IMR-90 (cell line): Measurements from ENCODE around the gene RUNX2. TPM values are rescaled to one million over a fixed set of nuclear protein-coding genes. Genes with fewer than 3 reads are reported as not detected.

Experiments used
- ATAC-seq: fragments of 200-7000 bp; cut with Tn5 transposase; 2 replicates; pipeline ENCODE4 v1.9.1; 2020; ENCODE audit warnings: low read depth, mild to moderate bottlenecking, moderate library complexity
- BruUV-seq: library from RNA; stranded (reverse); fragments of 400-500 nt; replicated peaks from 2 replicates; lab custom pipeline; 2021; lab: Mats Ljungman, UMichigan
- CTCF ChIA-PET: fragments of 300-600 bp; formaldehyde crosslinking; extraction: SDS; loops from one replicate; lab custom pipeline; 2021; ENCODE audit warnings: antibody characterized with exemption; lab: Yijun Ruan, JAX
- POLR2A ChIA-PET: fragments of 300-600 bp; sonication (Branson Sonifier 250); formaldehyde crosslinking; loops from one replicate; lab custom pipeline; 2022; ENCODE audit warnings: antibody characterized with exemption; ENCODE audit not compliant: unreplicated experiment; lab: Charles Lee
- DNase-seq: peaks from one replicate; pipeline ENCODE4 v3.0.0; 2013
- H2AFZ ChIP-seq: replicated peaks from 2 replicates; pipeline ENCODE3; 2013; ENCODE audit warnings: low read length, mild to moderate bottlenecking; ENCODE audit not compliant: poor library complexity
- H2AK5ac ChIP-seq: 2 replicates; pipeline ENCODE4 v1.6.1; 2013; ENCODE audit warnings: low read depth, low read length, inconsistent platforms
- H2AK9ac ChIP-seq: replicated peaks from 2 replicates; pipeline ENCODE3; 2013; ENCODE audit warnings: mild to moderate bottlenecking, low read depth, low read length, moderate library complexity; ENCODE audit not compliant: poor library complexity
- H2BK120ac ChIP-seq: 2 replicates; pipeline ENCODE4 v1.6.1; 2013; ENCODE audit warnings: low read depth, low read length, inconsistent platforms
- H2BK15ac ChIP-seq: 3 replicates; pipeline ENCODE4 v1.6.1; 2013; ENCODE audit warnings: low read depth, low read length, inconsistent platforms
- H2BK20ac ChIP-seq: 2 replicates; pipeline ENCODE4 v1.6.1; 2013; ENCODE audit warnings: low read depth, mild to moderate bottlenecking, inconsistent platforms, low read length, moderate library complexity
- H2BK5ac ChIP-seq: 2 replicates; pipeline ENCODE4 v1.6.1; 2013; ENCODE audit warnings: mild to moderate bottlenecking, low read depth, low read length, inconsistent platforms; ENCODE audit not compliant: poor library complexity, severe bottlenecking
- H3K14ac ChIP-seq: replicated peaks from 2 replicates; pipeline ENCODE4 v1.6.1; 2013; ENCODE audit warnings: low read depth, low read length, inconsistent platforms
- H3K18ac ChIP-seq: 2 replicates; pipeline ENCODE4 v1.6.1; 2013; ENCODE audit warnings: low read depth, low read length, control low read depth
- H3K23ac ChIP-seq: 2 replicates; pipeline ENCODE4 v1.6.1; 2013; ENCODE audit warnings: low read depth, low read length, inconsistent platforms
- H3K27ac ChIP-seq: 2 replicates; pipeline ENCODE4 v1.5.1; 2013; ENCODE audit warnings: mild to moderate bottlenecking, control low read depth, low read length; ENCODE audit not compliant: insufficient read depth
- H3K27me3 ChIP-seq: 2 replicates; pipeline ENCODE4 v1.6.1; 2013; ENCODE audit warnings: low read length; ENCODE audit not compliant: control insufficient read depth, insufficient read depth
- H3K36me3 ChIP-seq: 2 replicates; pipeline ENCODE4 v1.6.1; 2013; ENCODE audit warnings: low read length, mixed read lengths; ENCODE audit not compliant: control insufficient read depth, insufficient read depth
- H3K4ac ChIP-seq: 2 replicates; pipeline ENCODE4 v1.6.1; 2013; ENCODE audit warnings: low read depth, low read length, inconsistent platforms
- H3K4me1 ChIP-seq: 2 replicates; pipeline ENCODE4 v1.6.1; 2013; ENCODE audit warnings: low read length, mixed read lengths; ENCODE audit not compliant: control insufficient read depth, insufficient read depth
- H3K4me2 ChIP-seq: 2 replicates; pipeline ENCODE4 v1.6.1; 2013; ENCODE audit warnings: low read depth, mild to moderate bottlenecking, control low read depth, low read length, moderate library complexity
- H3K4me3 ChIP-seq: 2 replicates; pipeline ENCODE4 v1.5.1; 2013; ENCODE audit warnings: low read depth, mild to moderate bottlenecking, control low read depth, low read length, moderate library complexity; ENCODE audit not compliant: insufficient read depth
- H3K56ac ChIP-seq: 2 replicates; pipeline ENCODE4 v1.6.1; 2013; ENCODE audit warnings: low read length, inconsistent platforms; ENCODE audit not compliant: insufficient read depth; ENCODE audit errors: extremely low read depth
- H3K79me1 ChIP-seq, 2 experiments: 2 replicates each; pipeline ENCODE4 v1.6.1; 2013; ENCODE audit warnings: low read length in 2 of 2, inconsistent platforms in 1 of 2, low read depth in 1 of 2
- H3K9ac ChIP-seq: 2 replicates; pipeline ENCODE4 v1.6.1; 2013; ENCODE audit warnings: low read depth, low read length, control low read depth
- H3K9me1 ChIP-seq: 2 replicates; pipeline ENCODE4 v1.6.1; 2013; ENCODE audit warnings: low read length, inconsistent platforms; ENCODE audit not compliant: insufficient read depth
- H3K9me3 ChIP-seq: 2 replicates; pipeline ENCODE4 v1.6.1; 2013; ENCODE audit warnings: low read length; ENCODE audit not compliant: control insufficient read depth, insufficient read depth
- H4K20me1 ChIP-seq: 2 replicates; pipeline ENCODE4 v1.6.1; 2013; ENCODE audit warnings: low read length, inconsistent platforms; ENCODE audit not compliant: insufficient read depth
- H4K5ac ChIP-seq: 2 replicates; pipeline ENCODE4 v1.6.1; 2013; ENCODE audit warnings: mild to moderate bottlenecking, low read depth, low read length, control low read depth
- H4K8ac ChIP-seq, 2 experiments: 2 replicates each; pipeline ENCODE4 v1.6.1; 2013; ENCODE audit warnings: low read depth in 2 of 2, low read length in 2 of 2, control low read depth in 1 of 2, inconsistent platforms in 1 of 2
- H4K91ac ChIP-seq: 2 replicates; pipeline ENCODE4 v1.6.1; 2013; ENCODE audit warnings: low read depth, low read length, inconsistent platforms; ENCODE audit not compliant: insufficient read depth
- BHLHE40 ChIP-seq: fragments of 150-350 bp; IDR thresholded peaks from 2 replicates; pipeline ENCODE4 v1.6.1; 2016; ENCODE audit warnings: mild to moderate bottlenecking, low read depth, low read length
- CHD1 ChIP-seq: IDR thresholded peaks from 2 replicates; pipeline ENCODE4 v1.6.1; 2012; ENCODE audit warnings: low read depth, low read length, improper control_type of control experiment
- ELK1 ChIP-seq: fragments of 150-350 bp; IDR thresholded peaks from 2 replicates; pipeline ENCODE4 v1.6.1; 2016; ENCODE audit warnings: low read depth, mild to moderate bottlenecking, low read length, moderate library complexity, borderline replicate concordance
- MAFK ChIP-seq: IDR thresholded peaks from 2 replicates; pipeline ENCODE4 v1.6.1; 2012; ENCODE audit warnings: low read depth, low read length, improper control_type of control experiment
- MXI1 ChIP-seq: IDR thresholded peaks from 2 replicates; pipeline ENCODE4 v1.6.1; 2012; ENCODE audit warnings: low read depth, mild to moderate bottlenecking, low read length, moderate library complexity, borderline replicate concordance
- NFE2L2 ChIP-seq: fragments of 150-350 bp; IDR thresholded peaks from 2 replicates; pipeline ENCODE4 v1.6.1; 2016; ENCODE audit warnings: low read depth, mild to moderate bottlenecking, low read length
- POLR2A ChIP-seq: IDR thresholded peaks from 2 replicates; pipeline ENCODE4 v1.6.1; 2012; ENCODE audit warnings: mild to moderate bottlenecking, low read depth, low read length
- SMC3 ChIP-seq: fragments of 150-350 bp; IDR thresholded peaks from 2 replicates; pipeline ENCODE4 v1.6.1; 2016; ENCODE audit warnings: low read depth, mild to moderate bottlenecking, antibody characterized with exemption, low read length, moderate library complexity
- USF2 ChIP-seq: fragments of 150-350 bp; IDR thresholded peaks from 2 replicates; pipeline ENCODE4 v1.6.1; 2017; ENCODE audit warnings: mild to moderate bottlenecking, antibody characterized with exemption, low read length, low read depth
- WGBS, 2 experiments: methylation state at CpG; one replicate each; pipeline versions ENCODE4 v1.1.5 to v1.1.7; 2013; ENCODE audit warnings: missing lambda C conversion rate in 2 of 2; ENCODE audit not compliant: insufficient read length in 1 of 2; ENCODE audit errors: extremely low coverage in 2 of 2; 5-methylcytosine and 5-hydroxymethylcytosine counted together
- dilution Hi-C: fragments of 300-500 bp; cut with HindIII; formaldehyde crosslinking; loops from one replicate; pipeline ENCODE4 v1.14.3; 2018; ENCODE audit warnings: low sequenced_read_pairs; ENCODE audit not compliant: unreplicated experiment
- in situ Hi-C: fragments of 300-500 bp; cut with MboI; formaldehyde crosslinking; loops from 3 replicates; pipeline ENCODE4 v1.14.3; 2019; ENCODE audit warnings: low sequenced_read_pairs, inconsistent platforms, mixed read lengths
- intact Hi-C: fragments of 100-400 bp; cut with micrococcal nuclease; formaldehyde crosslinking; loops from 2 replicates; pipeline ENCODE4 v1.10.0; 2022
- polyA plus RNA-seq, 3 experiments: library from polyadenylated mRNA; depleted of rRNA; stranded (reverse); fragments of >200 nt; gene quantifications; 2 replicates each; pipeline ENCODE4 v1.2.3, GENCODE V29; 2012; ENCODE audit warnings: low replicate concordance in 1 of 3
- total RNA-seq: library from RNA; depleted of rRNA; stranded (reverse); fragments of >200 nt; gene quantifications from 2 replicates; pipeline ENCODE4 v1.2.3, GENCODE V29; 2012

Gene RUNX2
- total and polyA plus RNA-seq, 2 of the 4 experiments (the other 2 are of a cell fraction), result 2.3 to 4.7 TPM

- intact Hi-C loops (no loop called here), dilution Hi-C loops (no loop called here), in situ Hi-C loops (no loop called here)
- H2BK120ac ChIP-seq, result peak overlapping the region; percentile 35; the same call in 1 of the 2 replicates
- H3K4ac ChIP-seq, result peak overlapping the region; percentile 36; the same call in 1 of the 2 replicates
- H3K4me1 ChIP-seq, result peaks cover 3% of the 10 kb centered on the region
- BruUV-seq, result no TSS peak
- 97% methylated on average over 4 of the region's 13 CpGs; no CpG with 5 or more reads in 1 of the 2 experiments for WGBS, 2 experiments
- H3K79me1 ChIP-seq, result no peaks in the 10 kb centered on the region
- no peak overlapping the region for H3K18ac ChIP-seq
- H3K27me3 ChIP-seq, result no peaks in the 10 kb centered on the region; the same call in 1 of the 2 replicates
- H4K8ac ChIP-seq, result no peak overlapping the region
- H3K9me1 ChIP-seq, result 0 out of 2 replicates have a peak, but pooled peaks cover 14% of the 10 kb centered on the region
- peak overlapping the region; percentile 10; the same call in 1 of the 2 replicates for H2BK20ac ChIP-seq
- H3K36me3 ChIP-seq, result no peaks in the 10 kb centered on the region
- no peak overlapping the region; the same call in 1 of the 2 replicates for H3K14ac ChIP-seq
- H3K23ac ChIP-seq, result no peak overlapping the region
- TF ChIP-seq ELK1 (no peak), MXI1 (no peak), SMC3 (no peak), MAFK (no peak), CHD1 (no peak), POLR2A (no peak), NFE2L2 (no peak), BHLHE40 (no peak), USF2 (no peak)
- no peak overlapping the region for H3K4me2 ChIP-seq
- H2AFZ ChIP-seq, result peak overlapping the region; percentile 47
- H3K27ac ChIP-seq, result no peak overlapping the region
- H3K4me3 ChIP-seq, result no peak overlapping the region
- H4K5ac ChIP-seq, result no peak overlapping the region
- no peak overlapping the region for H3K9ac ChIP-seq
- no peak overlapping the region for H2BK5ac ChIP-seq
- DNase-seq (no peak), ATAC-seq (no peak)
- H3K9me3 ChIP-seq, result peaks cover 2% of the 10 kb centered on the region; the same call in 1 of the 2 replicates
- H4K20me1 ChIP-seq, result no peaks in the 10 kb centered on the region
- no peak overlapping the region for H3K56ac ChIP-seq
- H2AK5ac ChIP-seq, result peak overlapping the region; percentile 79
- ChIA-PET CTCF (no interaction called here), POLR2A (no interaction called here)
- peak overlapping the region; percentile 40; the same call in 1 of the 3 replicates for H2BK15ac ChIP-seq
- peak overlapping the region; percentile 42 for H2AK9ac ChIP-seq
- peak overlapping the region; percentile 31; the same call in 1 of the 2 replicates for H4K91ac ChIP-seq
Measured at GRCh38 chr6:45640811-45641210, 312.7 kb downstream of the RUNX2 start.
